Left colon (tissue), 2 donors: ENCODE data around the gene PEDS1. TPM values are rescaled to one million over a fixed set of nuclear protein-coding genes. Genes with fewer than 3 reads are reported as not detected.

Source experiments
- ATAC-seq: fragments of 200-7000 bp; cut with Tn5 transposase; one replicate; pipeline ENCODE4 v1.9.1; 2020; ENCODE audit warnings: mild to moderate bottlenecking, moderate library complexity
- DNase-seq, 2 donors: peaks; one replicate each; pipeline ENCODE4 v3.0.0-alpha.2; 2020
- intact Hi-C, 2 donors: fragments of 100-400 bp; cut with DNase I in 1 of 2; cut with micrococcal nuclease in 1 of 2; formaldehyde crosslinking; loops; one replicate each; pipeline versions ENCODE4 v1.11.2 to v1.14.0; 2022; cut with DNase I, micrococcal nuclease
- total RNA-seq, 2 donors: library from RNA; stranded (reverse); fragmentation: NEBNext Ultra II Directional; extraction: Animal tissue kit (Norgen Biotek cat#: 25700); gene quantifications; one replicate each; pipeline ENCODE4 v1.2.1, GENCODE V29; 2021
- donor health status: DM: no; HTN: no; CAD: no.
- donor health status: DM: yes; HTN: yes; CAD: no.

Gene PEDS1
- total RNA-seq, 2 donors from 2014 or later: 21.4 to 29.6 TPM

GRCh38 chr20:50127587-50128519 lies 25.7 kb downstream of the PEDS1 start:
- DNase-seq (no peak), ATAC-seq (no peak)
- intact Hi-C loops: no loop called here

GRCh38 chr20:50126662-50127061 lies 26.9 kb downstream of the PEDS1 start:
- ATAC-seq (peak; percentile 97), DNase-seq (peak; percentile 68 to 84)
- intact Hi-C loops: no loop called here

GRCh38 chr20:50125279-50125678 lies 28.2 kb downstream of the PEDS1 start:
- DNase-seq: no peak
- no peak for ATAC-seq

GRCh38 chr20:50124496-50124895 lies 29.0 kb downstream of the PEDS1 start:
- intact Hi-C loops: no loop called here
- ATAC-seq: no peak
- no peak for DNase-seq

More at GRCh38 chr20:50125279-50125678, 28.2 kb downstream of the PEDS1 start:
- intact Hi-C loops: no loop called here

GRCh38 chr20:50123418-50123817 lies 30.1 kb downstream of the PEDS1 start:
- intact Hi-C loops: loop anchor here in 1 of 2 donors (2.0 kb wide), 1 partner anchor 45 kb away; no protein-coding TSS in a partner anchor
- DNase-seq (no peak), ATAC-seq (no peak)

- no peak for ATAC-seq
- no peak for DNase-seq
- intact Hi-C loops: loop anchor here in 1 of 2 donors (2.0 kb wide), 1 partner anchor 46 kb away; no protein-coding TSS in a partner anchor
Measured at GRCh38 chr20:50122763-50123162, 30.8 kb downstream of the PEDS1 start.

- DNase-seq (no peak), ATAC-seq (no peak)
- intact Hi-C loops: loop anchor here in 1 of 2 donors (2.0 kb wide), 1 partner anchor 47 kb away; no protein-coding TSS in a partner anchor
Measured at GRCh38 chr20:50121858-50122271, 31.7 kb downstream of the PEDS1 start.

GRCh38 chr20:50120935-50121693 lies 32.4 kb downstream of the PEDS1 start:
- intact Hi-C loops: no loop called here
- DNase-seq (peak; percentile 62 to 70), ATAC-seq (peak; percentile 83)

- intact Hi-C loops: no loop called here
- no peak for ATAC-seq
- DNase-seq: no peak
Measured at GRCh38 chr20:50118203-50118602, 35.3 kb downstream of the PEDS1 start.

GRCh38 chr20:50116368-50116999 lies 37.0 kb downstream of the PEDS1 start:
- DNase-seq (no peak), ATAC-seq (no peak)
- intact Hi-C loops: no loop called here

GRCh38 chr20:50115591-50116367 lies 37.7 kb downstream of the PEDS1 start:
- DNase-seq: peak; percentile 98 to 99
- peak; percentile 83 for ATAC-seq
- intact Hi-C loops: no loop called here

GRCh38 chr20:50115041-50115512 lies 38.4 kb downstream of the PEDS1 start:
- DNase-seq: no peak
- ATAC-seq: no peak
- intact Hi-C loops: no loop called here

- ATAC-seq (no peak), DNase-seq (no peak)
- intact Hi-C loops: no loop called here
Measured at GRCh38 chr20:50113420-50114224, 39.9 kb downstream of the PEDS1 start.

GRCh38 chr20:50112512-50113419 lies 40.8 kb downstream of the PEDS1 start, which contains the start of gene UBE2V1:
Gene UBE2V1, minus strand, starts transcription at chr20:50113150. Its CDS starts 22 bp downstream, at chr20:50113128.
- ATAC-seq: peak; percentile 78
- intact Hi-C loops: no loop called here
- peak; percentile 89 to 93 for DNase-seq

GRCh38 chr20:50111829-50112495 lies 41.6 kb downstream of the PEDS1 start:
- DNase-seq: no peak
- no peak for ATAC-seq
- intact Hi-C loops: no loop called here
